Measurements from ENCODE around the gene SH2D3A. TPM values are rescaled to one million over a fixed set of nuclear protein-coding genes. Genes with fewer than 3 reads are reported as not detected.

SH2D3A gene
- total and polyA plus RNA-seq, 2 donors (not counting 1 experiment from before 2014, with no cell fraction given): not detected

GRCh38 chr19:6808494-6808893, 41.3 kb upstream of the SH2D3A start:
- no peak overlapping the region for H3K27ac ChIP-seq (ENCODE audit: insufficient read depth, low read length)
- H3K4me3 ChIP-seq (replicated peaks in 1 of 4; ENCODE audit: control extremely low read depth in 1 of 4, insufficient read depth in 1 of 4, low read depth in 3 of 4, low read length in 4 of 4): no peak overlapping the region
- no peaks in the 10 kb centered on the region for H4K20me1 ChIP-seq (ENCODE audit: control insufficient read depth, extremely low read depth, insufficient read depth, low read length)
- no peak overlapping the region for H3K9ac ChIP-seq (ENCODE audit: insufficient read depth, low read length)
- H3K27me3 ChIP-seq (ENCODE audit: control insufficient read depth, insufficient read depth, low read length): no peaks in the 10 kb centered on the region
- no peak overlapping the region for H2AFZ ChIP-seq (ENCODE audit: low read length)
- no peak overlapping the region for H3K4me2 ChIP-seq (ENCODE audit: extremely low read depth, insufficient read depth, low read length)
- H3K4me1 ChIP-seq (ENCODE audit: control insufficient read depth, extremely low read depth, insufficient read depth, low read length): no peaks in the 10 kb centered on the region
- DNase-seq (ENCODE audit: low read depth in 2 of 2): no peak
- H3K79me2 ChIP-seq (ENCODE audit: control insufficient read depth, insufficient read depth, low read length): no peaks in the 10 kb centered on the region
- no peaks in the 10 kb centered on the region for H3K9me3 ChIP-seq (ENCODE audit: control insufficient read depth, insufficient read depth, low read depth, low read length)
- no peaks in the 10 kb centered on the region for H3K36me3 ChIP-seq (ENCODE audit: control insufficient read depth, insufficient read depth, low read length)
- TF ChIP-seq CTCF (conservative IDR thresholded peaks at IDR 0.05 in 1 of 2, IDR thresholded peaks at IDR 0.05 in 1 of 2; ENCODE audit: low read depth in 1 of 2, low read length in 2 of 2) (no peak), EZH2 (IDR thresholded peaks at IDR 0.05; ENCODE audit: low read length, missing control alignments) (no peak)

- Histone ChIP-seq H3K9me3 (ENCODE audit: control insufficient read depth, insufficient read depth, low read depth, low read length) (no peaks in the 10 kb centered on the region), H3K4me2 (ENCODE audit: extremely low read depth, insufficient read depth, low read length) (no peak overlapping the region), H2AFZ (ENCODE audit: low read length) (no peak overlapping the region), H3K9ac (ENCODE audit: insufficient read depth, low read length) (no peak overlapping the region), H3K4me1 (ENCODE audit: control insufficient read depth, extremely low read depth, insufficient read depth, low read length) (no peaks in the 10 kb centered on the region), H3K79me2 (ENCODE audit: control insufficient read depth, insufficient read depth, low read length) (no peaks in the 10 kb centered on the region), H3K36me3 (ENCODE audit: control insufficient read depth, insufficient read depth, low read length) (no peaks in the 10 kb centered on the region), H3K27me3 (ENCODE audit: control insufficient read depth, insufficient read depth, low read length) (no peaks in the 10 kb centered on the region), H3K27ac (ENCODE audit: insufficient read depth, low read length) (no peak overlapping the region), H3K4me3 (replicated peaks in 1 of 4; ENCODE audit: control extremely low read depth in 1 of 4, insufficient read depth in 1 of 4, low read depth in 3 of 4, low read length in 4 of 4) (no peak overlapping the region), H4K20me1 (ENCODE audit: control insufficient read depth, extremely low read depth, insufficient read depth, low read length) (no peaks in the 10 kb centered on the region)
- TF ChIP-seq CTCF (conservative IDR thresholded peaks at IDR 0.05 in 1 of 2, IDR thresholded peaks at IDR 0.05 in 1 of 2; ENCODE audit: low read depth in 1 of 2, low read length in 2 of 2) (no peak), EZH2 (IDR thresholded peaks at IDR 0.05; ENCODE audit: low read length, missing control alignments) (no peak)
- DNase-seq (ENCODE audit: low read depth in 2 of 2): no peak
These were observed 40.1 kb upstream of the SH2D3A start for GRCh38 chr19:6807291-6807690.

- H3K4me2 ChIP-seq (ENCODE audit: extremely low read depth, insufficient read depth, low read length): no peak overlapping the region
- H3K9me3 ChIP-seq (ENCODE audit: control insufficient read depth, insufficient read depth, low read depth, low read length): no peaks in the 10 kb centered on the region
- no peaks in the 10 kb centered on the region for H3K79me2 ChIP-seq (ENCODE audit: control insufficient read depth, insufficient read depth, low read length)
- H3K27ac ChIP-seq (ENCODE audit: insufficient read depth, low read length): no peak overlapping the region
- no peak for TF ChIP-seq CTCF (conservative IDR thresholded peaks at IDR 0.05 in 1 of 2, IDR thresholded peaks at IDR 0.05 in 1 of 2; ENCODE audit: low read depth in 1 of 2, low read length in 2 of 2)
- no peak for TF ChIP-seq EZH2 (IDR thresholded peaks at IDR 0.05; ENCODE audit: low read length, missing control alignments)
- H3K4me1 ChIP-seq (ENCODE audit: control insufficient read depth, extremely low read depth, insufficient read depth, low read length): no peaks in the 10 kb centered on the region
- DNase-seq (ENCODE audit: low read depth in 2 of 2): no peak
- H3K36me3 ChIP-seq (ENCODE audit: control insufficient read depth, insufficient read depth, low read length): no peaks in the 10 kb centered on the region
- H3K9ac ChIP-seq (ENCODE audit: insufficient read depth, low read length): no peak overlapping the region
- H3K27me3 ChIP-seq (ENCODE audit: control insufficient read depth, insufficient read depth, low read length): no peaks in the 10 kb centered on the region
- H2AFZ ChIP-seq (ENCODE audit: low read length): no peak overlapping the region
- H4K20me1 ChIP-seq (ENCODE audit: control insufficient read depth, extremely low read depth, insufficient read depth, low read length): no peaks in the 10 kb centered on the region
- no peak overlapping the region for H3K4me3 ChIP-seq (replicated peaks in 1 of 4; ENCODE audit: control extremely low read depth in 1 of 4, insufficient read depth in 1 of 4, low read depth in 3 of 4, low read length in 4 of 4)
These were observed 39.3 kb upstream of the SH2D3A start for GRCh38 chr19:6806488-6806887.

Measured in fibroblast of lung (primary cell).